Stimulated activated CD4-positive, alpha-beta T cell treated with anti-CD3 and anti-CD28 coated beads, TNF-alpha, amount 100 ng/mL, for 1 hour (primary cell): ENCODE data around the gene RFFL.

Experiments
- DNase-seq, 3 donors: peaks; one replicate each; pipeline ENCODE4 v3.0.0-alpha.2; 2020; ENCODE audit warnings: low read depth in 3 of 3, low spot score in 1 of 3

Gene RFFL

DNA sequence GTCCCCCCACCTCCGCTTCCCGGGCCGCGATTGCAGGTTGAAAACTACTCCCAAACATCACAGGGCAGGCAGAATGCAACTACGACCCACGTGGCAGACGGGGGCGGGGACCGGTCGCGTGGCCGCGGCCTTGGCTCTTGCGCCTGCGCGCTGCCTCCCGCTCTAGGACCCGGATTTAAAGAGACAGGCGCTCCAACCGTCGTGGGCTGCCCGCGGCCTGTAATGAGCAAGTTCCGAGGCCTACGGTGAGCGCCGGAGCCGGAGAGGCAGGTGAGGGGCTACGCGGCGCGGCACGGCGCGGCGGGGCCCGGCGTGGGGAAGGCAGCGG, 83.2 kb downstream of the RFFL start, which contains the start of gene LIG3:
Gene LIG3, plus strand, starts transcription at position 160 of the 328 bp plus-strand sequence. CDS start 2,494 bp downstream, outside the sequence.
- DNase-seq, result peak; percentile 74 to 89 (median 87)

DNA sequence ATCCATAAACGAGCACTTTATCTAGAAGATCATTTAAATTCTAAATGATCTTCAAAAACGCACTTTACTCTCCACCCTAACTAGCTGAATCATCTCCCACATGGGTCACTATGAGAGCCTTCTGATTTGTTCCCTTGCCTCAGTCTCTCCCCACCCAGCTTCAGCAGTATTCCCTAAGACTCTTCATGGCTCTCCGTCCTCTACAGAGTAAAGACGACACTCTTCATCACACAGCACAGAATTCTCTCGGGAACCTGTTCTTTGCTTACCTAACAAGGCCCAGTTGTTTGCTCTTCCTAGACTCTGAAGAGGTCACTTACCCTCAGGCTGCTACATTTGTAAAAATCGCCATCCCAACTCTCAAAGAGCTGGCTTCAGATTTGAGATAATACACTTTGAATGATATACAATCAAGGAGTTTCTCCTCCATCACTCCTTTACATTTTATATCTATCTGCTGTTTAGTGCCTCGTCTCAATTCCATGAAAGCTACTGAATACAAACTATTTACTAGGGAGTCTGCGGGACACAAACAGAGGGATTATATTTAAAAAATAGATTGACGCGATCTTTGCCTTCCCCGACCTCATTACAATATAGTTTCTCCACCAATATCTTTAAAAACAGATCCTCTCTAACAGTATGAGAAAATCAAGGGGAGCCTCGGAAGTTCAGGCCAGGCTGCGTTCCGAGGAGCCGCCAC, 83.7 kb downstream of the RFFL start:
- DNase-seq, result no peak

DNA sequence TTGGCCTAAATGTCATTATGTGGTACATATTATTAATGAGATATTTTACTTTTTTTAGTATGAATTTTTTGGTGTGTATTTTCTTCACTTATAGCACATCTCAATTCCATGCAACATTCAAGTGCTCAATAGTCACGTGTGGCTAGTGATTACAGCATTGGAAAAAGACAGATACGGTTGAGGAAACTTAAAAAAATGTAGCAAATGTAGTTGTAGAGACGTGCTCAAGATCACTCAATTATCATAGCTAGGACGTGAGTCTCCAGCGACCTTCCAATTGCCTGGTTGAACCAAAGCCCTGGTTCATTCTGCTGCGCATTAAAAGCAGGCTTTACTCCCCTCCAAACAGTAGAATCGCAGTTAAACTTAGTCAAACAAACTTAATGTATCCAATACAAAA, 84.4 kb downstream of the RFFL start:
- DNase-seq, result no peak

DNA sequence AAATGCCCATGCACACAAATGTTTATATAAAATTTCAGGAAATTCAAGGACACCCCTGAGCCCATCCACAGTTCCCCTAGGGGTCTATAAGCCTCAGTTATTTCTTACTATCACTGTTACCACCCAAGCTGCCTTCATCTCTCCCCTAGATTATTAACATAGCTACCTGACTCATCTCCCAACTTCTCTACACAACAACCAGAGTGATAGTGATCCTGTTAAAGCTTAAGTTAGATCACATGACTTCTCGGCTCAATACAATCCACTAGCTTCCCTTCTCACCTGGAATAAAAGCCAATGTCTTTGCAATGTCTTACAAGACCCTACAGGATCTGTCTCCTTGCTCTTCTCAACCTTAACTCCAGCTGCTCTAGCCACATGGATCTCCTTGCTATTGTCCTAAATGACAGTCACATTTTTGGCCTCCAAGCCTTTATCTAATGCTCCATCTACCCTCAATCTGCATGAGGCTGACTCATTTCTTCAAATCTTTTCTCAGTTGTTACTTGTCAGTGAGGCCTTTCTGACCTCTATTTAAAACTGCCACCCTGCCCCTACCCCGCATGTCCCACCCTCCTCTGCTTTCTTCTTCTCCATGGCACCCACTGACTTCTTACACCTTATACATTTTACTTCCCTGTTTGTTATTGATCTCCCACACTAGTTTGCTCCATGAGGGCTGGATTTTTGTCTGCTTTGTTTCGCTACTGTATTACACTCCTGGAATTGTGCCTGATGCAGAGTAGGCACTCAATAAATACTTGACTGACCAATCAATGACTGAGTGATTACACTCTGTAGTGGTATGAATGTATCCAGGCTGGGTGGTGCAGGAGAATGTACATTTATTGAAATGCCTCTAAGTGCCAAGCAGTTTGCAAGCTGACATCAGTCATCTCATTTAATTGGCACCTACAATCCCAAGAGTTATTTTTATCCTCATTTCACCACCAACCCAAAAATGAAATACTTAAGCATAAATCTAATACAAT, 88.4 kb downstream of the RFFL start:
- DNase-seq, result no peak

DNA sequence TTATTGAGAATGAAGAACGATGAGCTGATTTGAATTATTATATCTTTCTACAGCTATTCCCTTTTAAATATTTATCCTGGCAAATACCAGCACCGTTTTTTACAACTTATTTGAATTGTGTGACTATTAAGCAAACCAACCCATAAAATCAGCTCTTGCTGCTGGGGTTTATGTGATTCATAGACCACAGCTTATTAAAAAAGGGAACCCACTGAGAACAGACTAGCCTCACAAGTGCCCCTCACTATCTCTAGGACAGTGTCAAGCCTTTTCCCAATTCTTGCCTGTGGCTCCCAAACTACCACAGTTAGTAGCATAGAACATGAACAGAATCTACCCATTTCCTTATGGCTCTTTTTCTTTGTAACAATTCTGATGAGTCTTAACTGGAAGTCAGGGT, 89.3 kb downstream of the RFFL start:
- DNase-seq, result no peak

DNA sequence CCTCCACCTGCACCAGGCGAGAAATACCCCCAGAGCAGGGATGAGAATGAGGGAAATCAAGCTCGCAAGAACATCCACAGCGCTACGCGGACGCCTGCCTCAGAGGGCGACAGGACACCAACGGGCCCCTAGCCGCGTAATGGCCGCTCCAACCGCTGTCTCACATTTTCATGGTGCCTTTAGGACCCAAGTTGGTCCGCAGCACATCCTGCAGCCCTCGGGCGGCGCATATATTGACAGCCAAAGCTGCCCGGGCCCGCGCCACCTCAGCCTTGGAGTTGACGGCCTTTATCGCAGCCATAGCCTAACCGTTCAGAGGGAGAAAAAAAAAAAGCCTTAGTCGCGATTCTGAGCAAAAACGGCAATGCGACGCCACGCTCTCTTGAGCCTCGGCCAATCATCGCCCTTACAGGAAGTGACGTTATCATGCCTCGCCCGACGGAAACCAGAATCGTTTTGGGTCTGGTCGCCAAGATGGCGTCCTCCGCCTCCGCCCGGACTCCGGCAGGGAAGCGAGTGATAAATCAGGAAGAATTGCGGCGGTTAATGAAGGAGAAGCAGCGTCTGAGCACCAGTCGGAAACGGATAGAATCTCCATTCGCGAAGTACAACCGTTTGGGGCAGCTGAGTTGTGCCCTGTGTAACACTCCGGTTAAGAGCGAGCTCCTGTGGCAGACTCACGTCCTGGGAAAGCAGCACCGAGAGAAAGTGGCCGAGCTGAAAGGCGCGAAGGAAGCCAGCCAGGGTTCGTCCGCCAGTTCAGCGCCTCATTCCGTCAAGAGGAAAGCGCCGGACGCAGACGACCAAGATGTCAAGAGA, 102.2 kb downstream of the RFFL start, which contains the start of the genes CCT6B and ZNF830:
Gene CCT6B, minus strand, starts transcription at position 368 of the 819 bp plus-strand sequence. Its CDS starts 67 bp downstream, at position 301.
Gene ZNF830, plus strand, starts transcription at position 448 of the 819 bp plus-strand sequence. Its CDS starts 27 bp downstream, at position 475.
- DNase-seq, result peak; percentile 69 to 74 (median 71)

DNA sequence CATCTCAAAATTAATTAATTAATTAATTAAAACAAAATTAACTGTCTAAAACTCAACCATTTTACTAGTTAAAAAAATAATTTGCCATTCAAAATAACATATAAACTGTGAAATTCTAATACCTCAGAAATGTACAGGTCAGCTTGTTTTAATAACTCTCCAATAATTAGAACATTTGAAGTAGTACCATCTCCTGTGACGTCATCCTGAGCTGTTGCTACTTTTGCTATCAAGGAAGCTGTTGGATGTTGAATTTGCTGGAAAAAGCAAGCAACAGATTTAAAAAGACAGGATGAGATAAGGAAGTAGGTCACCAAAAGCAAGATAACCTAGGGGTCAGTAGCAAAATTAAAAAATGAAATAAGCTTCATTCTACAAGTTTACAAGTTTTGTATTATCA, 105.1 kb downstream of the RFFL start:
- no peak for DNase-seq
